Endothelial cell of umbilical vein (primary cell): ENCODE measurements around the gene USP40. TPM values are rescaled to one million over a fixed set of nuclear protein-coding genes. Genes with fewer than 3 reads are reported as not detected.

Experiments used
- BruUV-seq: library from RNA; stranded (reverse); fragments of 400-500 nt; replicated peaks from 2 replicates; lab custom pipeline; 2021; lab: Mats Ljungman, UMichigan
- CTCF ChIA-PET: fragments of 300-600, 350-600 bp; sonication (Branson Sonifier 250); formaldehyde crosslinking; loops from one replicate; lab custom pipeline; 2021; ENCODE audit warnings: antibody characterized with exemption, inconsistent platforms; lab: Charles Lee
- POLR2A ChIA-PET: fragments of 300-600, 350-600 bp; sonication (Branson Sonifier 250); formaldehyde crosslinking; loops from one replicate; lab custom pipeline; 2021; ENCODE audit warnings: antibody characterized with exemption, inconsistent platforms; lab: Charles Lee
- DNase-seq: peaks from one replicate; pipeline ENCODE4 v3.0.0-alpha.2; 2011; ENCODE audit warnings: low read depth, low spot score
- FAIRE-seq: peaks from 2 replicates; lab custom pipeline; 2011; peaks lifted over from hg19 to GRCh38; lab: Jason Lieb, UNC
- H2AFZ ChIP-seq: 2 replicates; pipeline ENCODE4 v1.6.0; 2012; ENCODE audit warnings: low read depth, low read length, control low read depth, inconsistent platforms
- H3K27ac ChIP-seq: 2 replicates; pipeline ENCODE4 v1.5.1; 2011; ENCODE audit warnings: low read depth, mild to moderate bottlenecking, control low read depth, low read length, moderate library complexity; ENCODE audit not compliant: insufficient read depth
- H3K27me3 ChIP-seq, 2 experiments: 2 replicates each; pipeline versions ENCODE4 v1.6.0 to v1.6.1; 2011; ENCODE audit warnings: low read length in 2 of 2, mixed read lengths in 1 of 2; ENCODE audit not compliant: control insufficient read depth in 2 of 2, insufficient read depth in 2 of 2
- H3K36me3 ChIP-seq, 2 experiments: 2 replicates in 1 of 2; 3 replicates in 1 of 2; pipeline ENCODE4 v1.5.1; 2011; ENCODE audit warnings: low read length in 2 of 2, mild to moderate bottlenecking in 1 of 2, moderate library complexity in 1 of 2; ENCODE audit not compliant: control insufficient read depth in 2 of 2, insufficient read depth in 2 of 2; ENCODE audit errors: extremely low read depth in 1 of 2
- H3K4me1 ChIP-seq: 3 replicates; pipeline ENCODE4 v1.5.1; 2011; ENCODE audit warnings: mild to moderate bottlenecking, low read length; ENCODE audit not compliant: control insufficient read depth, insufficient read depth; ENCODE audit errors: extremely low read depth
- H3K4me2 ChIP-seq: 2 replicates; pipeline ENCODE4 v1.6.1; 2011; ENCODE audit warnings: low read length, control low read depth, mixed read lengths; ENCODE audit not compliant: insufficient read depth
- H3K4me3 ChIP-seq, 3 experiments: fragments of 200-600 bp in 1 of 3; sonication (generic), shearing (Covaris generic) in 1 of 3; replicated peaks in 1 of 3; 2 replicates each; pipeline ENCODE4 v1.5.1; 2011 to 2016; ENCODE audit warnings: control low read depth in 3 of 3, low read length in 3 of 3, mild to moderate bottlenecking in 2 of 3, inconsistent platforms in 1 of 3, low read depth in 1 of 3, moderate library complexity in 1 of 3; ENCODE audit not compliant: insufficient read depth in 1 of 3
- H3K79me2 ChIP-seq: 2 replicates; pipeline ENCODE4 v1.6.0; 2012; ENCODE audit warnings: low read length, inconsistent platforms; ENCODE audit not compliant: control insufficient read depth, insufficient read depth
- H3K9ac ChIP-seq: replicated peaks from 2 replicates; pipeline ENCODE3; 2011; ENCODE audit warnings: low read length, control low read depth; ENCODE audit not compliant: insufficient read depth; ENCODE audit errors: extremely low read depth
- H3K9me1 ChIP-seq: replicated peaks from 3 replicates; pipeline ENCODE4 v1.6.0; 2011; ENCODE audit warnings: mild to moderate bottlenecking, low read length; ENCODE audit not compliant: control insufficient read depth, insufficient read depth; ENCODE audit errors: extremely low read depth
- H3K9me3 ChIP-seq: replicated peaks from 2 replicates; pipeline ENCODE4 v1.5.1; 2012; ENCODE audit warnings: low read length, inconsistent platforms; ENCODE audit not compliant: control insufficient read depth, insufficient read depth
- H4K20me1 ChIP-seq: replicated peaks from 2 replicates; pipeline ENCODE3; 2011; ENCODE audit warnings: mild to moderate bottlenecking, low read length; ENCODE audit not compliant: control insufficient read depth, insufficient read depth; ENCODE audit errors: extremely low read depth
- EZH2 ChIP-seq: IDR thresholded peaks from 2 replicates; pipeline ENCODE4 v1.6.1; 2012; ENCODE audit warnings: borderline replicate concordance, low read depth, mild to moderate bottlenecking, moderate library complexity, low read length, inconsistent platforms; ENCODE audit not compliant: severe bottlenecking
- FOS ChIP-seq: IDR thresholded peaks from 2 replicates; pipeline ENCODE4 v1.6.1; 2011; ENCODE audit warnings: mild to moderate bottlenecking, low read length, moderate library complexity, borderline replicate concordance; ENCODE audit not compliant: insufficient read depth
- GATA2 ChIP-seq: IDR thresholded peaks from 2 replicates; pipeline ENCODE4 v1.7.0; 2011; ENCODE audit warnings: low read depth, mild to moderate bottlenecking, moderate library complexity, mixed read lengths, low read length; ENCODE audit not compliant: insufficient read length, insufficient read depth
- JUN ChIP-seq: IDR thresholded peaks from 2 replicates; pipeline ENCODE4 v1.6.1; 2011; ENCODE audit warnings: borderline replicate concordance, low read depth; ENCODE audit not compliant: insufficient read length, insufficient read depth
- MYC ChIP-seq: IDR thresholded peaks from one replicate; pipeline ENCODE4 v1.6.1; 2011; ENCODE audit warnings: mild to moderate bottlenecking, low read depth, low read length
- POLR2A ChIP-seq: IDR thresholded peaks from 2 replicates; pipeline ENCODE4 v1.6.1; 2012; ENCODE audit warnings: low read depth, mild to moderate bottlenecking, control low read depth, low read length
- POLR2AphosphoS5 ChIP-seq: IDR thresholded peaks from 2 replicates; pipeline ENCODE4 v1.6.1; 2012; ENCODE audit warnings: low read depth, mild to moderate bottlenecking, control low read depth, low read length, moderate library complexity; ENCODE audit not compliant: insufficient read depth
- dilution Hi-C: fragments of 300-500 bp; cut with MboI; formaldehyde crosslinking; loops from one replicate; pipeline ENCODE4 v1.15.0; 2019; ENCODE audit warnings: low sequenced_read_pairs; ENCODE audit not compliant: extremely low pct_ligation_motif_present
- intact Hi-C: fragments of 100-400 bp; cut with micrococcal nuclease; formaldehyde crosslinking; loops from one replicate; pipeline ENCODE4 v1.10.0; 2022
- polyA plus RNA-seq, 4 experiments: library from polyadenylated mRNA; depleted of rRNA in 3 of 4; stranded (reverse) in 3 of 4; unstranded in 1 of 4; fragments of >200 nt; gene quantifications; 2 replicates each; pipeline versions ENCODE4 v1.2.1 to v1.2.3, GENCODE V29; 2011 to 2012; ENCODE audit warnings: missing spikeins in 1 of 4
- total RNA-seq: library from RNA; stranded (reverse); gene quantifications from 2 replicates; pipeline ENCODE4 v1.2.3, GENCODE V29; 2021
- TF ChIP-seq, protein P1 (sequence below): IDR thresholded peaks from 2 replicates; pipeline ENCODE4 v1.6.1; 2011; ENCODE audit not compliant: insufficient read depth, insufficient read length
- TF ChIP-seq, protein P2 (sequence below), 2 donors: IDR thresholded peaks; 1 replicate in 1 of 2; 2 replicates in 1 of 2; pipeline ENCODE4 v1.5.1; 2011; ENCODE audit warnings: low read length in 2 of 2, mild to moderate bottlenecking in 2 of 2, moderate library complexity in 2 of 2, control low read depth in 1 of 2, inconsistent platforms in 1 of 2, low read depth in 1 of 2; ENCODE audit not compliant: insufficient read depth in 1 of 2; ENCODE audit errors: extremely low read depth in 1 of 2

The USP40 gene
- total and polyA plus RNA-seq, 2 donors (not counting 3 experiments of a cell fraction or from before 2014, with no cell fraction given) = 32.2 to 32.5 TPM

DNA sequence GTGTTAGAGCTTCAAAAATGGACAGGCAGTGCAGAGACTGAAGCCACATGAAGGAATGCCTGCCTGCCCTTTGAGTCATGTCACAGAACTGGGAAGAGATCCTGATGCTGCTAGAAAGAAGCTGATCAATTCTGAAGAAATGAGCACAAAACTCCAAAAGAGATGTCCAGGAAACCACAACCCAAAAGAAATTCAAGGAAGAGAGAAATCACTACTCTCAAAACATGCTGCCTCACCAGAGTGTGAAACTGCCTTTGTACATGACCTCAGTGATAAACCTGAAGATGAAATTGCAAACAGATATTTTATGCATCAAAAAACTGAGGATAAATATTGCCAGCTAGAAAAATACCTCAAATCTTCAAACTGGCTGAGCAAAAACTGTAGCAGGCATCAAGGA, 20.5 kb downstream of the USP40 start:
- Histone ChIP-seq H2AFZ (no peak overlapping the region), H3K9me3 (no peaks in the 10 kb centered on the region), H3K27me3 (no peaks in the 10 kb centered on the region), H3K79me2 (no peaks in the 10 kb centered on the region), H3K9me1 (no peaks in the 10 kb centered on the region), H3K4me3 (no peak overlapping the region), H4K20me1 (no peaks in the 10 kb centered on the region), H3K27ac (no peak overlapping the region), H3K4me2 (no peak overlapping the region), H3K36me3 (no peaks in the 10 kb centered on the region), H3K4me1 (no peaks in the 10 kb centered on the region), H3K9ac (no peak overlapping the region)
- TF ChIP-seq GATA2 (no peak), POLR2AphosphoS5 (no peak), FOS (no peak), EZH2 (no peak), MYC (no peak), POLR2A (no peak), JUN (no peak)
- TF ChIP-seq, protein P1, sequence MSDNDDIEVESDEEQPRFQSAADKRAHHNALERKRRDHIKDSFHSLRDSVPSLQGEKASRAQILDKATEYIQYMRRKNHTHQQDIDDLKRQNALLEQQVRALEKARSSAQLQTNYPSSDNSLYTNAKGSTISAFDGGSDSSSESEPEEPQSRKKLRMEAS = no peak
- TF ChIP-seq, protein P2, sequence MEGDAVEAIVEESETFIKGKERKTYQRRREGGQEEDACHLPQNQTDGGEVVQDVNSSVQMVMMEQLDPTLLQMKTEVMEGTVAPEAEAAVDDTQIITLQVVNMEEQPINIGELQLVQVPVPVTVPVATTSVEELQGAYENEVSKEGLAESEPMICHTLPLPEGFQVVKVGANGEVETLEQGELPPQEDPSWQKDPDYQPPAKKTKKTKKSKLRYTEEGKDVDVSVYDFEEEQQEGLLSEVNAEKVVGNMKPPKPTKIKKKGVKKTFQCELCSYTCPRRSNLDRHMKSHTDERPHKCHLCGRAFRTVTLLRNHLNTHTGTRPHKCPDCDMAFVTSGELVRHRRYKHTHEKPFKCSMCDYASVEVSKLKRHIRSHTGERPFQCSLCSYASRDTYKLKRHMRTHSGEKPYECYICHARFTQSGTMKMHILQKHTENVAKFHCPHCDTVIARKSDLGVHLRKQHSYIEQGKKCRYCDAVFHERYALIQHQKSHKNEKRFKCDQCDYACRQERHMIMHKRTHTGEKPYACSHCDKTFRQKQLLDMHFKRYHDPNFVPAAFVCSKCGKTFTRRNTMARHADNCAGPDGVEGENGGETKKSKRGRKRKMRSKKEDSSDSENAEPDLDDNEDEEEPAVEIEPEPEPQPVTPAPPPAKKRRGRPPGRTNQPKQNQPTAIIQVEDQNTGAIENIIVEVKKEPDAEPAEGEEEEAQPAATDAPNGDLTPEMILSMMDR (IDR thresholded peaks at IDR 0.05; ENCODE audit: extremely low read depth in 1 of 2, insufficient read depth in 1 of 2, low read depth in 1 of 2, low read length in 2 of 2) = no peak
- FAIRE-seq (no peak), DNase-seq (no peak)
- CTCF ChIA-PET = no interaction called here
- dilution Hi-C loops (no loop called here), intact Hi-C loops (no loop called here)
- POLR2A ChIA-PET = no interaction called here
- no TSS peak for BruUV-seq
